B cell (primary cell): ENCODE data around the gene ASCL5. TPM values are rescaled to one million over a fixed set of nuclear protein-coding genes. Genes with fewer than 3 reads are reported as not detected.

Experiments
- ATAC-seq: fragments of 200-7000 bp; cut with Tn5 transposase; one replicate; pipeline ENCODE4 v1.10.0; 2021; ENCODE audit warnings: low read depth, mild to moderate bottlenecking, moderate number of reproducible peaks, moderate library complexity
- CTCF ChIA-PET: fragments of 350-600 bp; sonication (Branson Sonifier 250); formaldehyde crosslinking; loops from one replicate; lab custom pipeline; 2021; ENCODE audit warnings: antibody characterized with exemption, inconsistent platforms; lab: Charles Lee
- POLR2A ChIA-PET: fragments of 350-600 bp; sonication (Branson Sonifier 250); formaldehyde crosslinking; loops from one replicate; lab custom pipeline; 2021; ENCODE audit warnings: antibody characterized with exemption; lab: Charles Lee
- DNase-seq: peaks from one replicate; pipeline ENCODE4 v3.0.0; 2013
- H2AFZ ChIP-seq: 2 replicates; pipeline ENCODE4 v1.6.1; 2012; ENCODE audit warnings: mild to moderate bottlenecking, low read depth, low read length; ENCODE audit not compliant: insufficient read depth, poor library complexity, severe bottlenecking
- H3K27ac ChIP-seq, 2 donors: 1 replicate in 1 of 2; 2 replicates in 1 of 2; pipeline ENCODE4 v1.5.1; 2012 to 2013; ENCODE audit warnings: low read length in 2 of 2, mild to moderate bottlenecking in 2 of 2, moderate library complexity in 1 of 2
- H3K27me3 ChIP-seq, 4 experiments: fragments of 200-600 bp in 1 of 4; sonication (generic) in 1 of 4; replicated peaks in 1 of 4; 1 replicate in 2 of 4; 2 replicates in 2 of 4; pipeline versions ENCODE4 v1.6.1 to v1.7.0; 2013 to 2016; ENCODE audit warnings: low read length in 3 of 4, mild to moderate bottlenecking in 2 of 4, mixed read lengths in 1 of 4, moderate library complexity in 1 of 4; ENCODE audit not compliant: insufficient read depth in 4 of 4, control insufficient read depth in 3 of 4; ENCODE audit errors: control extremely low read depth in 1 of 4
- H3K36me3 ChIP-seq, 2 experiments: replicated peaks in 1 of 2; 1 replicate in 1 of 2; 2 replicates in 1 of 2; pipeline versions ENCODE4 v1.6.1 to v1.7.1; 2013; ENCODE audit warnings: low read length in 1 of 2; ENCODE audit not compliant: insufficient read depth in 2 of 2, control insufficient read depth in 1 of 2; ENCODE audit errors: control extremely low read depth in 1 of 2, extremely low read depth in 1 of 2
- H3K4me1 ChIP-seq, 2 donors: fragments of 200-600 bp in 1 of 2; sonication (generic) in 1 of 2; 1 replicate in 1 of 2; 2 replicates in 1 of 2; pipeline versions ENCODE4 v1.5.1 to v1.6.1; 2013 to 2017; ENCODE audit warnings: low read length in 2 of 2; ENCODE audit not compliant: control insufficient read depth in 2 of 2, insufficient read depth in 2 of 2
- H3K4me2 ChIP-seq: replicated peaks from 2 replicates; pipeline ENCODE3; 2012; ENCODE audit warnings: mild to moderate bottlenecking, low read depth, low read length; ENCODE audit not compliant: poor library complexity, severe bottlenecking
- H3K4me3 ChIP-seq, 5 experiments: fragments of 200-600 bp in 1 of 5; sonication (generic) in 1 of 5; 1 replicate in 3 of 5; 2 replicates in 2 of 5; pipeline versions ENCODE4 v1.5.1 to v1.7.0; 2011 to 2016; ENCODE audit warnings: low read length in 4 of 5, mild to moderate bottlenecking in 4 of 5, low read depth in 2 of 5, control low read depth in 1 of 5, moderate library complexity in 1 of 5; ENCODE audit not compliant: insufficient read depth in 1 of 5; ENCODE audit errors: control extremely low read depth in 1 of 5, extremely low read depth in 1 of 5
- H3K79me2 ChIP-seq: fragments of 200-600 bp; sonication (generic); one replicate; pipeline ENCODE4 v1.6.0; 2016; ENCODE audit warnings: low read length; ENCODE audit not compliant: control insufficient read depth, insufficient read depth
- H3K9ac ChIP-seq: fragments of 200-600 bp; sonication (generic); 2 replicates; pipeline ENCODE4 v1.6.1; 2017; ENCODE audit warnings: mild to moderate bottlenecking, low read length, moderate library complexity
- H3K9me3 ChIP-seq, 3 donors: one replicate each; pipeline versions ENCODE4 v1.6.1 to v1.7.1; 2013; ENCODE audit warnings: low read length in 2 of 3; ENCODE audit not compliant: control insufficient read depth in 2 of 3, insufficient read depth in 1 of 3; ENCODE audit errors: control extremely low read depth in 1 of 3
- H4K20me1 ChIP-seq: 2 replicates; pipeline ENCODE4 v1.6.0; 2012; ENCODE audit warnings: mild to moderate bottlenecking, low read length; ENCODE audit not compliant: insufficient read depth, control insufficient read depth, poor library complexity, severe bottlenecking
- H3K27ac Mint-ChIP-seq: one replicate; pipeline ENCODE4 v1.8.0; 2021; ENCODE audit warnings: mixed read lengths
- H3K27me3 Mint-ChIP-seq: one replicate; pipeline ENCODE4 v1.8.0; 2021; ENCODE audit warnings: mixed read lengths
- H3K4me1 Mint-ChIP-seq: one replicate; pipeline ENCODE4 v1.8.0; 2021; ENCODE audit warnings: mixed read lengths
- H3K4me3 Mint-ChIP-seq: one replicate; pipeline ENCODE4 v1.8.0; 2021; ENCODE audit warnings: mixed read lengths
- H3K9me3 Mint-ChIP-seq: one replicate; pipeline ENCODE4 v1.8.0; 2022; ENCODE audit warnings: mixed read lengths; ENCODE audit not compliant: insufficient read depth
- EZH2 ChIP-seq: IDR thresholded peaks from 2 replicates; pipeline ENCODE4 v1.6.1; 2012; ENCODE audit warnings: borderline replicate concordance, low read depth, mild to moderate bottlenecking, moderate library complexity, low read length; ENCODE audit not compliant: insufficient read depth, poor library complexity, severe bottlenecking
- WGBS: methylation state at CpG from one replicate; pipeline ENCODE4 v1.1.5; 2013; ENCODE audit warnings: missing lambda C conversion rate; ENCODE audit not compliant: insufficient coverage; 5-methylcytosine and 5-hydroxymethylcytosine counted together
- intact Hi-C: fragments of 100-400 bp; cut with micrococcal nuclease; formaldehyde crosslinking; loops from one replicate; pipeline ENCODE4 v1.10.0; 2022
- polyA plus RNA-seq: library from polyadenylated mRNA; depleted of rRNA; stranded (reverse); fragments of >200 nt; gene quantifications from 2 replicates; pipeline ENCODE4 v1.2.3, GENCODE V29; 2012
- total RNA-seq, 2 donors: library from RNA; stranded (reverse); fragments of 120-200 nt in 1 of 2; gene quantifications; 1 replicate in 1 of 2; 2 replicates in 1 of 2; pipeline versions ENCODE4 v1.2.3 to v1.2.4, GENCODE V29; 2013 to 2022
- TF ChIP-seq, protein P1 (sequence below): fragments of 200-600 bp; IDR thresholded peaks from one replicate; pipeline ENCODE4 v1.8.0; 2022; ENCODE audit warnings: antibody characterized with exemption, mild to moderate bottlenecking

ASCL5 gene
- total and polyA plus RNA-seq, 2 donors (not counting 1 experiment from before 2014, with no cell fraction given): not detected

- peaks cover 4% of the 10 kb centered on the region for H3K4me1 Mint-ChIP-seq
- no peak overlapping the region for H3K27ac Mint-ChIP-seq
- ChIA-PET CTCF (interaction anchor here (0.5 to 3.3 kb wide), 17 partner anchors 8 to 556 kb away, joined by 3 to 46 read pairs (median 3); partner anchors contain the start of gene TMEM9), POLR2A (interaction anchor here (0.8 kb wide), 1 partner anchor 40 kb away, joined by 3 read pairs; the partner anchor contains the start of gene TMEM9)
- Histone ChIP-seq H3K4me1 (peaks cover 4 to 13% of the 10 kb centered on the region in 2 donors), H2AFZ (peak overlapping the region; percentile 95), H3K79me2 (no peaks in the 10 kb centered on the region), H3K9ac (peak overlapping the region; percentile 72), H3K27me3 (peaks cover 0 to 32% (median 14%) of the 10 kb centered on the region in 4 experiments), H3K9me3 (peaks cover 0 to 5% (median 0%) of the 10 kb centered on the region in 3 donors), H3K36me3 (no peaks in the 10 kb centered on the region), H3K27ac (no peak overlapping the region), H3K4me3 (peak overlapping the region; percentile 31 to 77 (median 58)), H3K4me2 (peak overlapping the region; percentile 96), H4K20me1 (no peaks in the 10 kb centered on the region)
- ATAC-seq: peak; percentile 88
- peaks cover 29% of the 10 kb centered on the region for H3K27me3 Mint-ChIP-seq
- TF ChIP-seq EZH2: no peak
- TF ChIP-seq, protein P1, sequence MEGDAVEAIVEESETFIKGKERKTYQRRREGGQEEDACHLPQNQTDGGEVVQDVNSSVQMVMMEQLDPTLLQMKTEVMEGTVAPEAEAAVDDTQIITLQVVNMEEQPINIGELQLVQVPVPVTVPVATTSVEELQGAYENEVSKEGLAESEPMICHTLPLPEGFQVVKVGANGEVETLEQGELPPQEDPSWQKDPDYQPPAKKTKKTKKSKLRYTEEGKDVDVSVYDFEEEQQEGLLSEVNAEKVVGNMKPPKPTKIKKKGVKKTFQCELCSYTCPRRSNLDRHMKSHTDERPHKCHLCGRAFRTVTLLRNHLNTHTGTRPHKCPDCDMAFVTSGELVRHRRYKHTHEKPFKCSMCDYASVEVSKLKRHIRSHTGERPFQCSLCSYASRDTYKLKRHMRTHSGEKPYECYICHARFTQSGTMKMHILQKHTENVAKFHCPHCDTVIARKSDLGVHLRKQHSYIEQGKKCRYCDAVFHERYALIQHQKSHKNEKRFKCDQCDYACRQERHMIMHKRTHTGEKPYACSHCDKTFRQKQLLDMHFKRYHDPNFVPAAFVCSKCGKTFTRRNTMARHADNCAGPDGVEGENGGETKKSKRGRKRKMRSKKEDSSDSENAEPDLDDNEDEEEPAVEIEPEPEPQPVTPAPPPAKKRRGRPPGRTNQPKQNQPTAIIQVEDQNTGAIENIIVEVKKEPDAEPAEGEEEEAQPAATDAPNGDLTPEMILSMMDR: peak; percentile 75
- peak overlapping the region; percentile 87 for H3K4me3 Mint-ChIP-seq
- peak; percentile 78 for DNase-seq
- 8% methylated on average over 87 of the region's 88 CpGs for WGBS
- intact Hi-C loops: loop anchor here (1.0 to 2.0 kb wide), 4 partner anchors 28 to 492 kb away; partner anchors contain the start of gene TMEM9
- H3K9me3 Mint-ChIP-seq: no peaks in the 10 kb centered on the region
Measured at GRCh38 chr1:201114245-201115131, 12.5 kb downstream of the ASCL5 start.
